GM12891 (cell line): Measurements from ENCODE around the gene PROSER3.

Experiments
- POLR2A ChIP-seq: IDR thresholded peaks from 2 replicates; pipeline ENCODE4 v1.6.1; 2011; ENCODE audit warnings: low read depth, low read length, control low read depth
- POLR2AphosphoS5 ChIP-seq: IDR thresholded peaks from 2 replicates; pipeline ENCODE4 v1.6.1; 2011; ENCODE audit warnings: low read depth, low read length, control low read depth
- TAF1 ChIP-seq: IDR thresholded peaks from 2 replicates; pipeline ENCODE4 v1.6.1; 2011; ENCODE audit warnings: low read depth, low read length, control low read depth

GRCh38 chr19:35743640-35744429 is 14.1 kb upstream of the PROSER3 start:
- TF ChIP-seq POLR2AphosphoS5 (no peak), POLR2A (no peak), TAF1 (no peak)
